OCI-LY3 (cell line): ENCODE results near the gene F13A1.

ENCODE experiments used
- H2AFZ ChIP-seq: fragments of 200-600, 300-600 bp; shearing (Covaris generic); 2 replicates; pipeline ENCODE4 v1.6.0; 2014; ENCODE audit warnings: antibody characterized with exemption, low read depth, low read length
- H3K27ac ChIP-seq: fragments of 200-600, 300-600 bp; sonication (generic); 2 replicates; pipeline ENCODE4 v1.5.1; 2014; ENCODE audit warnings: mild to moderate bottlenecking, low read length, moderate library complexity, mixed read lengths
- H3K27me3 ChIP-seq: fragments of 200-600, 300-600 bp; sonication (generic); 2 replicates; pipeline ENCODE4 v1.6.1; 2014; ENCODE audit warnings: low read depth, low read length, mixed read lengths
- H3K36me3 ChIP-seq: fragments of 200-600, 300-600 bp; sonication (generic); replicated peaks from 2 replicates; pipeline ENCODE3; 2014; ENCODE audit warnings: low read depth, low read length, mixed read lengths
- H3K4me1 ChIP-seq: fragments of 300-600, 200-600 bp; sonication (generic); 2 replicates; pipeline ENCODE4 v1.6.1; 2014; ENCODE audit warnings: low read length, mixed read lengths
- H3K4me2 ChIP-seq: fragments of 200-600, 300-600 bp; sonication (generic); 2 replicates; pipeline ENCODE4 v1.6.1; 2014; ENCODE audit warnings: low read length, mixed read lengths
- H3K4me3 ChIP-seq: fragments of 300-600, 200-600 bp; sonication (generic); 2 replicates; pipeline ENCODE4 v1.5.1; 2014; ENCODE audit warnings: antibody characterized with exemption, mild to moderate bottlenecking, low read length, moderate library complexity
- H3K79me2 ChIP-seq: fragments of 300-600, 200-600 bp; shearing (Covaris generic); 2 replicates; pipeline ENCODE4 v1.6.1; 2014; ENCODE audit warnings: mild to moderate bottlenecking, low read length, mixed read lengths
- H3K9ac ChIP-seq: fragments of 300-600, 200-600 bp; shearing (Covaris generic); 2 replicates; pipeline ENCODE4 v1.6.0; 2014; ENCODE audit warnings: mild to moderate bottlenecking, low read length, moderate library complexity
- H3K9me3 ChIP-seq: fragments of 200-600, 300-600 bp; shearing (Covaris generic); 2 replicates; pipeline ENCODE4 v1.6.1; 2014; ENCODE audit warnings: low read length, mixed read lengths; ENCODE audit not compliant: insufficient read depth
- H4K20me1 ChIP-seq: fragments of 200-600, 300-600 bp; sonication (generic); 2 replicates; pipeline ENCODE4 v1.6.1; 2016; ENCODE audit warnings: low read length, mixed read lengths; ENCODE audit not compliant: insufficient read depth
- CTCF ChIP-seq: fragments of 200-600, 300-600 bp; sonication (generic); IDR thresholded peaks from 2 replicates; pipeline ENCODE4 v1.5.1; 2014; ENCODE audit warnings: antibody characterized with exemption, low read length, low read depth
- EZH2phosphoT487 ChIP-seq: fragments of 200-600 bp; shearing (Covaris generic); IDR thresholded peaks from 2 replicates; pipeline ENCODE4 v1.6.1; 2018; ENCODE audit warnings: antibody characterized with exemption, mixed run types, low read depth

F13A1 gene

GRCh38 chr6:6217855-6218758 is 102.4 kb downstream of the F13A1 start:
- Histone ChIP-seq H3K4me3 (no peak overlapping the region), H3K4me2 (no peak overlapping the region), H3K27ac (no peak overlapping the region)

GRCh38 chr6:6210994-6211393 is 109.5 kb downstream of the F13A1 start:
- Histone ChIP-seq H3K4me2 (no peak overlapping the region), H3K9me3 (no peaks in the 10 kb centered on the region), H3K27me3 (peaks cover 3% of the 10 kb centered on the region; the same call in 1 of the 2 replicates), H4K20me1 (no peaks in the 10 kb centered on the region), H3K36me3 (no peaks in the 10 kb centered on the region), H3K4me1 (no peaks in the 10 kb centered on the region), H3K4me3 (no peak overlapping the region), H3K79me2 (no peaks in the 10 kb centered on the region), H2AFZ (no peak overlapping the region), H3K27ac (no peak overlapping the region), H3K9ac (no peak overlapping the region)
- TF ChIP-seq CTCF (no peak), EZH2phosphoT487 (no peak)

More at GRCh38 chr6:6217855-6218758, 102.4 kb downstream of the F13A1 start:
- Histone ChIP-seq H3K36me3 (no peaks in the 10 kb centered on the region), H3K9me3 (no peaks in the 10 kb centered on the region), H3K9ac (no peak overlapping the region), H3K79me2 (no peaks in the 10 kb centered on the region), H3K27me3 (no peaks in the 10 kb centered on the region; the same call in 1 of the 2 replicates), H3K4me1 (no peaks in the 10 kb centered on the region), H2AFZ (no peak overlapping the region), H4K20me1 (no peaks in the 10 kb centered on the region)
- TF ChIP-seq CTCF (no peak), EZH2phosphoT487 (no peak)

- Histone ChIP-seq H3K4me2 (no peak overlapping the region), H3K9me3 (no peaks in the 10 kb centered on the region), H3K36me3 (no peaks in the 10 kb centered on the region), H2AFZ (no peak overlapping the region), H3K79me2 (no peaks in the 10 kb centered on the region), H3K4me3 (no peak overlapping the region), H3K27me3 (peaks cover 3% of the 10 kb centered on the region; the same call in 1 of the 2 replicates), H3K9ac (no peak overlapping the region), H3K27ac (no peak overlapping the region), H3K4me1 (no peaks in the 10 kb centered on the region), H4K20me1 (no peaks in the 10 kb centered on the region)
- TF ChIP-seq EZH2phosphoT487: no peak
- TF ChIP-seq CTCF: no peak
Measured at GRCh38 chr6:6202886-6203285, 117.6 kb downstream of the F13A1 start.

- H3K79me2 ChIP-seq: no peaks in the 10 kb centered on the region
- no peak overlapping the region for H3K4me3 ChIP-seq
- no peaks in the 10 kb centered on the region for H3K9me3 ChIP-seq
- H3K4me1 ChIP-seq: no peaks in the 10 kb centered on the region
- no peak overlapping the region for H2AFZ ChIP-seq
- H3K27me3 ChIP-seq: no peaks in the 10 kb centered on the region
- H3K36me3 ChIP-seq: no peaks in the 10 kb centered on the region
- no peak overlapping the region for H3K9ac ChIP-seq
- H4K20me1 ChIP-seq: no peaks in the 10 kb centered on the region
- no peak overlapping the region for H3K4me2 ChIP-seq
- TF ChIP-seq CTCF: no peak
- TF ChIP-seq EZH2phosphoT487: no peak
- no peak overlapping the region for H3K27ac ChIP-seq
Measured at GRCh38 chr6:6201200-6201599, 119.3 kb downstream of the F13A1 start.
